Keratinocyte (primary cell): ENCODE measurements around the gene MTMR10. TPM values are rescaled to one million over a fixed set of nuclear protein-coding genes. Genes with fewer than 3 reads are reported as not detected.
A peak's percentile ranks its signal among the peaks of the same experiment; 100 is the strongest.

Source experiments
- DNase-seq: peaks from one replicate; pipeline ENCODE4 v3.0.0-alpha.2; 2011; ENCODE audit warnings: low read depth, missing footprints, low spot score
- FAIRE-seq: peaks from 2 replicates; lab custom pipeline; 2011; peaks lifted over from hg19 to GRCh38; lab: Jason Lieb, UNC
- H2AFZ ChIP-seq: 2 replicates; pipeline ENCODE4 v1.6.0; 2012; ENCODE audit warnings: low read length, control low read depth, inconsistent platforms; ENCODE audit not compliant: control insufficient read depth
- H3K27ac ChIP-seq: 2 replicates; pipeline ENCODE4 v1.5.1; 2011; ENCODE audit warnings: low read length; ENCODE audit not compliant: control insufficient read depth, insufficient read depth
- H3K27me3 ChIP-seq: 3 replicates; pipeline ENCODE4 v1.6.0; 2011; ENCODE audit warnings: low read length; ENCODE audit not compliant: control insufficient read depth, insufficient read depth; ENCODE audit errors: extremely low read depth
- H3K36me3 ChIP-seq, 2 experiments: 2 replicates in 1 of 2; 3 replicates in 1 of 2; pipeline ENCODE4 v1.5.1; 2011; ENCODE audit warnings: low read length in 2 of 2, mild to moderate bottlenecking in 1 of 2; ENCODE audit not compliant: control insufficient read depth in 2 of 2, insufficient read depth in 2 of 2; ENCODE audit errors: extremely low read depth in 1 of 2
- H3K4me1 ChIP-seq: 3 replicates; pipeline ENCODE4 v1.5.1; 2011; ENCODE audit warnings: low read length; ENCODE audit not compliant: control insufficient read depth, insufficient read depth; ENCODE audit errors: extremely low read depth
- H3K4me2 ChIP-seq: 3 replicates; pipeline ENCODE4 v1.6.0; 2011; ENCODE audit warnings: low read depth, low read length; ENCODE audit not compliant: control insufficient read depth, insufficient read depth; ENCODE audit errors: extremely low read depth
- H3K4me3 ChIP-seq, 3 experiments: fragments of 200-600 bp in 1 of 3; sonication (generic) in 1 of 3; 2 replicates in 2 of 3; 3 replicates in 1 of 3; pipeline ENCODE4 v1.5.1; 2011 to 2016; ENCODE audit warnings: low read length in 3 of 3, mild to moderate bottlenecking in 3 of 3, control low read depth in 2 of 3, inconsistent platforms in 1 of 3, low read depth in 1 of 3, mixed read lengths in 1 of 3, mixed run types in 1 of 3, moderate library complexity in 1 of 3; ENCODE audit not compliant: control insufficient read depth in 2 of 3, insufficient read depth in 2 of 3; ENCODE audit errors: extremely low read depth in 1 of 3
- H3K79me2 ChIP-seq: 2 replicates; pipeline ENCODE4 v1.6.0; 2012; ENCODE audit warnings: low read length; ENCODE audit not compliant: control insufficient read depth, insufficient read depth
- H3K9ac ChIP-seq: 3 replicates; pipeline ENCODE4 v1.6.0; 2011; ENCODE audit warnings: low read length; ENCODE audit not compliant: control insufficient read depth, insufficient read depth; ENCODE audit errors: extremely low read depth
- H3K9me1 ChIP-seq: 3 replicates; pipeline ENCODE4 v1.6.0; 2011; ENCODE audit warnings: low read length; ENCODE audit not compliant: control insufficient read depth, insufficient read depth; ENCODE audit errors: extremely low read depth
- H3K9me3 ChIP-seq: 2 replicates; pipeline ENCODE4 v1.5.1; 2012; ENCODE audit warnings: low read depth, low read length; ENCODE audit not compliant: control insufficient read depth
- H4K20me1 ChIP-seq: 3 replicates; pipeline ENCODE4 v1.6.0; 2011; ENCODE audit warnings: low read length; ENCODE audit not compliant: control insufficient read depth, insufficient read depth; ENCODE audit errors: extremely low read depth
- EZH2 ChIP-seq: IDR thresholded peaks from one replicate; pipeline ENCODE4 v1.6.1; 2012; ENCODE audit warnings: inconsistent platforms, mild to moderate bottlenecking, low read length, moderate library complexity
- dilution Hi-C: fragments of 300-500 bp; cut with MboI; formaldehyde crosslinking; loops from one replicate; pipeline ENCODE4 v1.7.0; 2020; ENCODE audit warnings: low sequenced_read_pairs; ENCODE audit not compliant: extremely low pct_ligation_motif_present
- polyA plus RNA-seq, 5 experiments: library from polyadenylated mRNA; depleted of rRNA in 3 of 5; stranded (reverse) in 3 of 5; stranded (forward) in 1 of 5; unstranded in 1 of 5; fragments of >200 nt; gene quantifications; 1 replicate in 1 of 5; 2 replicates in 3 of 5; 3 replicates in 1 of 5; pipeline versions ENCODE4 v1.2.1 to v1.2.3, GENCODE V29; 2011 to 2012; ENCODE audit warnings: missing spikeins in 2 of 5, low read depth in 1 of 5, low replicate concordance in 1 of 5
- TF ChIP-seq, protein P1 (sequence below), 3 experiments: IDR thresholded peaks in 1 of 3; conservative IDR thresholded peaks in 1 of 3; optimal IDR thresholded peaks in 1 of 3; 2 replicates in 2 of 3; 3 replicates in 1 of 3; pipeline versions ENCODE3 to v1.5.1; 2011; ENCODE audit warnings: low read length in 3 of 3, mild to moderate bottlenecking in 3 of 3, moderate library complexity in 2 of 3, control low read depth in 1 of 3, inconsistent platforms in 1 of 3; ENCODE audit not compliant: insufficient read depth in 2 of 3; ENCODE audit errors: extremely low read depth in 1 of 3

MTMR10 gene
- polyA plus RNA-seq, 1 donor (not counting 4 experiments of a cell fraction or from before 2014, with no cell fraction given): 15.5 TPM

DNA sequence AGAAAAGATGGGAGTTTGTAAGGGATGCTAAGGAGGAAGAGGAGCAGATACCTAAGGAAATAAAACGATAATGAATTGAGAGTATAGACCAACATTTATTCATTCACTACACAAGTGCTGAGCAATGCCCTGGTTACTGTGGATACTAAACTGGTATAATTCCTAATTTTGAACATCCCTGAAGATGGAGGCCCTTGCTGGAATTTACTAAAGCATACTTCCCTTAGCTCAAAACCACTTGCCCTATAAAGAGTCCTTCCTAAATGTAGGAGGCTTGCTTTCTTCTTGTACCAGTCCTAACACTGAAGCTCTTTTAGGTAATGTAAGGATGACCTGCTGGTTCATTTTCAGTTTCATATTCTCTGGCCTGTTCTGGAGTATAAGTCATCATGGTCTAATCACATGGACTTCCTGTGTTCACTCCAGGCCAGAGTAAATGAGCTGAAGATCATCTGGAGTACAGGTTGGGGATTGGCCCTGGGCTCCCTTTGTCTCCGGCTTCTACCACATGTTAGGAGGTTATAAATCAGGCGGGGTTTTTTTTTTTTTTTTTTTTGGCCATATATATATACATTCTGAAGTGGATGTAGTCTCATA, 40.1 kb upstream of the MTMR10 start:
- H2AFZ ChIP-seq: peak overlapping the region; percentile 82
- no peaks in the 10 kb centered on the region for H3K9me1 ChIP-seq
- no peaks in the 10 kb centered on the region for H3K79me2 ChIP-seq
- TF ChIP-seq, protein P1, sequence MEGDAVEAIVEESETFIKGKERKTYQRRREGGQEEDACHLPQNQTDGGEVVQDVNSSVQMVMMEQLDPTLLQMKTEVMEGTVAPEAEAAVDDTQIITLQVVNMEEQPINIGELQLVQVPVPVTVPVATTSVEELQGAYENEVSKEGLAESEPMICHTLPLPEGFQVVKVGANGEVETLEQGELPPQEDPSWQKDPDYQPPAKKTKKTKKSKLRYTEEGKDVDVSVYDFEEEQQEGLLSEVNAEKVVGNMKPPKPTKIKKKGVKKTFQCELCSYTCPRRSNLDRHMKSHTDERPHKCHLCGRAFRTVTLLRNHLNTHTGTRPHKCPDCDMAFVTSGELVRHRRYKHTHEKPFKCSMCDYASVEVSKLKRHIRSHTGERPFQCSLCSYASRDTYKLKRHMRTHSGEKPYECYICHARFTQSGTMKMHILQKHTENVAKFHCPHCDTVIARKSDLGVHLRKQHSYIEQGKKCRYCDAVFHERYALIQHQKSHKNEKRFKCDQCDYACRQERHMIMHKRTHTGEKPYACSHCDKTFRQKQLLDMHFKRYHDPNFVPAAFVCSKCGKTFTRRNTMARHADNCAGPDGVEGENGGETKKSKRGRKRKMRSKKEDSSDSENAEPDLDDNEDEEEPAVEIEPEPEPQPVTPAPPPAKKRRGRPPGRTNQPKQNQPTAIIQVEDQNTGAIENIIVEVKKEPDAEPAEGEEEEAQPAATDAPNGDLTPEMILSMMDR (optimal IDR thresholded peaks at IDR 0.05 in 1 of 3, IDR thresholded peaks at IDR 0.05 in 1 of 3, conservative IDR thresholded peaks at IDR 0.05 in 1 of 3; ENCODE audit: extremely low read depth in 1 of 3, insufficient read depth in 2 of 3, low read length in 3 of 3): no peak
- no peak for TF ChIP-seq EZH2
- DNase-seq (no peak), FAIRE-seq (peak; percentile 68)
- H3K27ac ChIP-seq: no peak overlapping the region
- no peaks in the 10 kb centered on the region for H3K9me3 ChIP-seq
- dilution Hi-C loops: no loop called here
- no peaks in the 10 kb centered on the region for H3K4me1 ChIP-seq
- H3K9ac ChIP-seq: no peak overlapping the region
- H4K20me1 ChIP-seq: no peaks in the 10 kb centered on the region
- H3K27me3 ChIP-seq: no peaks in the 10 kb centered on the region
- no peak overlapping the region for H3K4me3 ChIP-seq
- no peak overlapping the region for H3K4me2 ChIP-seq
- H3K36me3 ChIP-seq: no peaks in the 10 kb centered on the region

DNA sequence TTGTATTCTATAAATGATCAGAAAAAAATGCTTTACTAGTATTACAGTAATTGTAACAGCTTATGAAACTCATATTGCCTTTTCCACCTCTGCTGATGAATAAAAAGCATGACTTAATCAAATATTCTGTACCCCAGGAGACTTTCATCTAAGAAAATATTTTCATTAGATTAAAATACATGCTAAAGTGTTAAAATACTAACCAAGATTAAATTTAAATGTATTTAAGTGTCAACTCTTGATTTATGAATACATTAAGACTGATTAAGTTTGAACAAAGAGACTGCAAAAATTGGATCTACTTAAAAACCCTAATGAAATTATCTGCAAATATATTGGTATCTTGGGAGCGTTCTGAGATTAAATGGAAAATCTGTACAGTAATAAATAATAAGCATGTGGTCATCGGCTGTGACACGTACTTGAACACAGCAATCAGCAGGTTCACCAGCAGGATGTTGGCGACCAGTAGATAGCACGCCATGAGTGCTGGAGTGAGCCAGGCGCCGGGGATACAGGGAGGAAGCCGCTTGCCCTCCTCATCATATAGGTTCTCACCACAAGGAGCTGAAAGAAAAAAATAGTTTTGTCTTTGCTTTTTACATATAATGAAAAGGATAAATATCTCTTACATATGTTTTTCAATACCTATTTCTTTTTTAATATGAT, 36.6 kb upstream of the MTMR10 start:
- no peaks in the 10 kb centered on the region for H4K20me1 ChIP-seq
- dilution Hi-C loops: no loop called here
- no peaks in the 10 kb centered on the region for H3K79me2 ChIP-seq
- no peak overlapping the region for H3K4me3 ChIP-seq
- no peaks in the 10 kb centered on the region for H3K9me3 ChIP-seq
- no peak overlapping the region for H3K9ac ChIP-seq
- no peak overlapping the region for H3K4me2 ChIP-seq
- FAIRE-seq (no peak), DNase-seq (no peak)
- H2AFZ ChIP-seq: no peak overlapping the region
- no peak overlapping the region for H3K27ac ChIP-seq
- H3K4me1 ChIP-seq: peaks cover 23% of the 10 kb centered on the region
- H3K9me1 ChIP-seq: no peaks in the 10 kb centered on the region
- no peaks in the 10 kb centered on the region for H3K27me3 ChIP-seq
- no peaks in the 10 kb centered on the region for H3K36me3 ChIP-seq
- no peak for TF ChIP-seq EZH2
- TF ChIP-seq, protein P1 (optimal IDR thresholded peaks at IDR 0.05 in 1 of 3, IDR thresholded peaks at IDR 0.05 in 1 of 3, conservative IDR thresholded peaks at IDR 0.05 in 1 of 3; ENCODE audit: extremely low read depth in 1 of 3, insufficient read depth in 2 of 3, low read length in 3 of 3): no peak
